GM12872 (cell line): ENCODE measurements around the gene EIF4H.

Experiments used
- CTCF ChIP-seq: IDR thresholded peaks from 3 replicates; pipeline ENCODE4 v1.5.1; 2011; ENCODE audit warnings: low read depth, mild to moderate bottlenecking, low read length, moderate library complexity; ENCODE audit not compliant: insufficient read depth

The EIF4H gene

GRCh38 chr7:74138945-74139843 is 35.0 kb upstream of the EIF4H start:
- no peak for TF ChIP-seq CTCF

GRCh38 chr7:74141705-74142104 is 32.5 kb upstream of the EIF4H start:
- TF ChIP-seq CTCF: no peak

GRCh38 chr7:74143383-74143782 is 30.8 kb upstream of the EIF4H start:
- TF ChIP-seq CTCF: no peak

- no peak for TF ChIP-seq CTCF
Observed at GRCh38 chr7:74148491-74148890, 25.7 kb upstream of the EIF4H start.

- TF ChIP-seq CTCF: no peak
Observed at GRCh38 chr7:74149071-74149470, 25.1 kb upstream of the EIF4H start.

GRCh38 chr7:74149603-74150002 is 24.6 kb upstream of the EIF4H start:
- no peak for TF ChIP-seq CTCF

- no peak for TF ChIP-seq CTCF
Observed at GRCh38 chr7:74153736-74154135, 20.4 kb upstream of the EIF4H start.
